DOHH2 (cell line): ENCODE data around the gene UCMA.

ENCODE experiments used
- EZH2phosphoT487 ChIP-seq: fragments of 200-600 bp; sonication (generic); IDR thresholded peaks from 2 replicates; pipeline ENCODE4 v1.6.1; 2017; ENCODE audit warnings: borderline replicate concordance, mild to moderate bottlenecking, antibody characterized with exemption, low read length, moderate library complexity, mixed read lengths
- TF ChIP-seq, protein P1 (sequence below): fragments of 200-600 bp; sonication (generic); IDR thresholded peaks from one replicate; pipeline ENCODE4 v1.5.1; 2014; ENCODE audit warnings: antibody characterized with exemption, mild to moderate bottlenecking, low read depth, low read length; ENCODE audit not compliant: poor library complexity, severe bottlenecking

DNA sequence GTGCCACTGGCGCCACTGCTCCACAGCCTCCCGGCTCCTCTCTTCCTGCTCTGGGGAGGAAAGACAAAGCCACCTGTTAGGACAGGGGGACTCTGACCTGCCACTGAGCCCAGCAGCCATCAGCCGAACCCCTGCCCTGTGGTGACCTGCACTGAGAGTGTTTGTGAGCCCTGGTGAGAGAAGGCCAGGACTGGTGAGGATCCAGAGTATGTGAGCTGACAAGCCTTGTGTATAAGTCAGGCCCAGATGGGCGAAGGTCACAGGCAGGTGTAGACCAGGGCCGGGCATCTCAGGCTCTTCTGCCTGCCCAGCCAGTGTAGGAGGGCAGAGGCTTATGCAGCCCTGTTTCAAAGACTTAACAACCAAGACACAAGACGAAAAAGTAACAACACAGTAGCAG is 12.0 kb downstream of the UCMA start:
- TF ChIP-seq, protein P1, sequence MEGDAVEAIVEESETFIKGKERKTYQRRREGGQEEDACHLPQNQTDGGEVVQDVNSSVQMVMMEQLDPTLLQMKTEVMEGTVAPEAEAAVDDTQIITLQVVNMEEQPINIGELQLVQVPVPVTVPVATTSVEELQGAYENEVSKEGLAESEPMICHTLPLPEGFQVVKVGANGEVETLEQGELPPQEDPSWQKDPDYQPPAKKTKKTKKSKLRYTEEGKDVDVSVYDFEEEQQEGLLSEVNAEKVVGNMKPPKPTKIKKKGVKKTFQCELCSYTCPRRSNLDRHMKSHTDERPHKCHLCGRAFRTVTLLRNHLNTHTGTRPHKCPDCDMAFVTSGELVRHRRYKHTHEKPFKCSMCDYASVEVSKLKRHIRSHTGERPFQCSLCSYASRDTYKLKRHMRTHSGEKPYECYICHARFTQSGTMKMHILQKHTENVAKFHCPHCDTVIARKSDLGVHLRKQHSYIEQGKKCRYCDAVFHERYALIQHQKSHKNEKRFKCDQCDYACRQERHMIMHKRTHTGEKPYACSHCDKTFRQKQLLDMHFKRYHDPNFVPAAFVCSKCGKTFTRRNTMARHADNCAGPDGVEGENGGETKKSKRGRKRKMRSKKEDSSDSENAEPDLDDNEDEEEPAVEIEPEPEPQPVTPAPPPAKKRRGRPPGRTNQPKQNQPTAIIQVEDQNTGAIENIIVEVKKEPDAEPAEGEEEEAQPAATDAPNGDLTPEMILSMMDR: no peak
- no peak for TF ChIP-seq EZH2phosphoT487
